ENCODE data around the gene NEGR1.

The NEGR1 gene

DNA sequence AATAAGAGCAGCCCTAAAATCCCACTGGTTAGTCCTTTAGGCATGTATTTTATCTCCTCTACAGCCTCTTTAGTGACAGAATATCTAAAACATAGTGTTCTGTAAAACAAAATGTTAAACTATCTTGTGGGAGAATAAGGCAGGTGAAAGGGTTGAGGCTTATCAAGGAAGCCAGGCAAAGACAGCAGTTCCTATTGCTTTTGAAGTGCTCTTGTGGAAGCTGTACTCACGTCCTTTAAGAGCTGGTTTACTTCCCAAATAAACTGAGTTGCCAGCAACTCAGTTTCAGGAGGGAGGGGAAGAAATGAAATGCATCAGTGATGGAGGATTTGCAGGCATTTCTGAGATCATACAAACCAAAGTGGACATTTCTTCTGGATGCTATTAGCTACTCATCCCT lies 671.9 kb downstream of the NEGR1 start:
- DNase-seq (ENCODE audit: low spot score in 2 of 2) (no peak), ATAC-seq (ENCODE audit: low read depth) (no peak)
- H3K4me3 Mint-ChIP-seq = no peak overlapping the region
- H3K9me3 Mint-ChIP-seq = peaks cover 9% of the 10 kb centered on the region
- H3K27me3 Mint-ChIP-seq = no peaks in the 10 kb centered on the region
- peaks cover 1% of the 10 kb centered on the region for H3K36me3 Mint-ChIP-seq
- no peak overlapping the region for H3K27ac Mint-ChIP-seq
- H3K4me1 Mint-ChIP-seq = no peaks in the 10 kb centered on the region

DNA sequence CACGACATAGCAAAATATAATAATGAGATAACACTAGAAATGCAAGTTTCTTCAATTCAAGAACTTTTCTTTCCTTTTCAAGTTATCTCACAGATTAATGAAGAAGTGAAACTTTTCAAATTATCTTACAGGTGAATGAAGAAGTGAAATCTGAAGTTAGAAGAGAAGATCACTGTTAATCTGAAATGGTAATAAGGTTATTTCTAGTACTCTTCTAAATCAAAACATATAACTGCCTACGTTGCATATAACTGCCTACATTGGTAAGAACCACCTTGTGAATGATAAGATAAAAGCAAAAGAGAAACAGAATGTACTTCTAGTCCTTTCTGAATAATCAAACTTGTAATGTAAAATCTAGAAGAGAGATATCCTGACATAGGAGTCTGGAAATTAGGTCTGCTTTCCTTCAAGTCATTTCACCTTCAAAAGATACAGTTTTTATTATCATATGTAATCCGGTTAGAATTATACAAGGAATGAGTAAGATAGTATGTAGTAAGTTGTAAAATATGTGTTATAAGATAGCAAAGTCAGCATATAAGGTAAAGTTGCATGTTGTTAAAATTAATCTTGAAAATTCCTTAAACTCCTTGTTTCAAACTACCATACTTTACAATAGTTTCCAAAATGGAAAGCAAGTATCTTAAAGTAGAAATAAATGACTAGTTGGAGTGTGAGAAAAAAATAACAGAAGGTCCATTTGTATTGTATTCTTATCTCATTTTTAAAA lies 679.1 kb downstream of the NEGR1 start:
- Mint-ChIP-seq H3K4me3 (no peak overlapping the region), H3K36me3 (no peaks in the 10 kb centered on the region), H3K27me3 (no peaks in the 10 kb centered on the region), H3K4me1 (no peaks in the 10 kb centered on the region), H3K27ac (no peak overlapping the region), H3K9me3 (peaks cover 3% of the 10 kb centered on the region)
- ATAC-seq (ENCODE audit: low read depth) = no peak
- no peak for DNase-seq (ENCODE audit: low spot score in 2 of 2)

DNA sequence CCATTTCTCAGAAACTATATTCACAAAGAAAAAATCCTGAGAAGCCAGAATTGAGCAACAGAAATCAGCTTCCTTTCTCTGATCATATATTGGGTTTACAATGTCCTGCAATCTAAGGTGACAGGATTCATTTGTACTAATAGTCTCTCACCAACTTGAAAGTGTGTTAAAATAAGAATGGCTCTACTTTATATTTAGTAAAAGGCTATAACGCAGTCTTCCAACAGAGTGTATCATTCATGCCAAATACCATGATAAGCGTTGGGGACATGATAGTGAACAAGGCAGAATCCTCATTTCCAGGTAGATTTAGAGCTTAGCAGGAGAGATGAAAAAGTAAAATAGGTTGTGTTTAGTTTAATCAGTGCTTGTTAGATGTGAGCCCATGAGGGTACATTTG lies 682.3 kb downstream of the NEGR1 start:
- ATAC-seq (ENCODE audit: low read depth) = no peak
- Mint-ChIP-seq H3K9me3 (peaks cover 3% of the 10 kb centered on the region), H3K4me3 (no peak overlapping the region), H3K27me3 (no peaks in the 10 kb centered on the region), H3K4me1 (no peaks in the 10 kb centered on the region), H3K36me3 (no peaks in the 10 kb centered on the region), H3K27ac (no peak overlapping the region)
- no peak for DNase-seq (ENCODE audit: low spot score in 2 of 2)

DNA sequence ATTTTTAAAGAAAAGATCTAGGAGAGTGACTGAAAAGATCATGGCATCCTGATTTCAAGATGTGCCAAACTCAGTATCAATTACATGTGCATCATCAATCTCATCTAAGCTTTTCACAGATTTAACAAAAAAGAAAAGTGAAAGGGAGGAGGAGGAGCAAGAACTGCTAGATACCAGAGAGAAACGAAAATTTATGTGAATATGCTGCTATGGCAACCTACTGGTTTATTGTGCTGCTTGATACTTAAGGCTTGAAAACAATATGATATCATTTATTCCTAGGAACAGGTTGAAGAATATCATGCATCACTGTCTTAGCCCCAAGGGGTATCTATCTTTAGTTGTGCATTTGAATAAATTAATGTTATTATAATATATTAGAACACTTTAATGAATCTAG lies 683.0 kb downstream of the NEGR1 start:
- Mint-ChIP-seq H3K4me1 (no peaks in the 10 kb centered on the region), H3K36me3 (no peaks in the 10 kb centered on the region), H3K9me3 (peaks cover 3% of the 10 kb centered on the region), H3K27ac (no peak overlapping the region), H3K27me3 (no peaks in the 10 kb centered on the region), H3K4me3 (no peak overlapping the region)
- DNase-seq (ENCODE audit: low spot score in 2 of 2) = no peak
- ATAC-seq (ENCODE audit: low read depth) = no peak

DNA sequence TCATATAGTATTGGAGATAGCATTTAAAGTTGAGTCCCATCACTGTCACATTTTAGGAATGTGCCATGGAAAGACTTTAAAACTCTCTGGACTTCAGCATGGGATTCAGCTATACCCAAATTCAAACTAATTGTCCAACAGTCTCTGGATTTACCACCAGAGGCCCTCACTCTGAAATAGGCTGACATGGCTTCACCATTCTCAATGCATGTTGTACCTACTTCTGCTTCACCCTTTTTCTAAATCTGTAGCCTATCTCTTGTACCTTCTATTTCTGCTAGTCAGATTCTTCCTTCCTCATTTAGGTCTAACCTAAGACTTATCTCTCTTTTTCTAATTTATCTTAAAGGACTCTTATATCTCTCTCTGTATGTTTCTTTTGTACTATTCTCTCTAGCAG lies 688.8 kb downstream of the NEGR1 start:
- no peak for ATAC-seq (ENCODE audit: low read depth)
- Mint-ChIP-seq H3K4me3 (no peak overlapping the region), H3K9me3 (peaks cover 2% of the 10 kb centered on the region), H3K27ac (no peak overlapping the region), H3K4me1 (no peaks in the 10 kb centered on the region), H3K36me3 (no peaks in the 10 kb centered on the region), H3K27me3 (no peaks in the 10 kb centered on the region)
- DNase-seq (ENCODE audit: low spot score in 2 of 2) = no peak

DNA sequence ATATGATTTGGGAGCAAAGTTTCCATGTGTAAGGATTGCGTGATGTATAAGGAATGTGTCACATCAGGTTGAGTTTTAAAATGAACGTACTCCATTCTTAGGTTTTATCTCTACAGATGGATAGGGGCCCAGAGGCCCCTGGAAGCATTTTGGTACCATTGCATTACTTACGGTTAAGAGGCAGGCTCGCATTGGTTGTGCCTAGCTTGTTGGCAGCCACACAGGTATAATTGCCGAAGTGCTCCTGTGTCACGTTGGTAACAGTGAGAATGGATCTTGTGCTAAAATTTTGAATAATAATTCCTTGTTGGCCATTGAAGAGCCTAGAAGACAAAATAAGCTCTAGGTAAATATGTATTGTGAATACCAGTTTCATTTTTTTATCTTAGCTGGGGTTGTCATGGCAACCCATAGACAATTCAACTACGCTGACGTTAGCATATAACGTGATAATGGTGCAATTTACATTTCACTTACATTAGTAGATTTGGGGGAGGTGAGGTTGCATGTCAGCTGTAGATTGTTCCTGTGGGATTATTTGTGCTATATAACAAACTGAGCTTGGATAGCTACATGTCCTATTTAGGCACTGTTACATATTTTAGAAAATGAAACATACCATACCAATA lies 689.6 kb downstream of the NEGR1 start:
- Mint-ChIP-seq H3K36me3 (no peaks in the 10 kb centered on the region), H3K4me3 (no peak overlapping the region), H3K4me1 (no peaks in the 10 kb centered on the region), H3K27me3 (no peaks in the 10 kb centered on the region), H3K27ac (no peak overlapping the region), H3K9me3 (peaks cover 2% of the 10 kb centered on the region)
- DNase-seq (ENCODE audit: low spot score in 2 of 2) = no peak
- no peak for ATAC-seq (ENCODE audit: low read depth)

DNA sequence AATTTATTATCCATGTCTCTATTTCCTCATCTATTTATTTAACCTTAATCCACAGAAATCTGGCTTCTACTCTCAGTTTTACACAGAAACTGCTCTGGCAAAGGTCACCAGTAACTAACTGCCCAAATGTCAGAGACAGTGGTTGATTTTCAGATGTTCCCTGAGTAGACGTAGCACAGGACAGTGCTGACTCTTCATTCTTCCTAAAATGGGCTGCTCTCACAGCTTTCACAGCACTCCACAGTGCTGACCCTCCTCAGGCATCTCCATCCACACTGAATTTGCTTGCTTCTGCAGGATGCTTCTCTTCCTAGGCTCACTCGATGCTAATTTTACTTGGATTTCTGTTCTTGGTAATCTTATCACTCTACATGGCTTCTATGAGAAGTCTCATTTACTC lies 693.3 kb downstream of the NEGR1 start:
- Mint-ChIP-seq H3K36me3 (no peaks in the 10 kb centered on the region), H3K27me3 (no peaks in the 10 kb centered on the region), H3K27ac (no peak overlapping the region), H3K4me1 (no peaks in the 10 kb centered on the region), H3K4me3 (no peak overlapping the region), H3K9me3 (peaks cover 2% of the 10 kb centered on the region)
- no peak for DNase-seq (ENCODE audit: low spot score in 2 of 2)
- no peak for ATAC-seq (ENCODE audit: low read depth)

DNA sequence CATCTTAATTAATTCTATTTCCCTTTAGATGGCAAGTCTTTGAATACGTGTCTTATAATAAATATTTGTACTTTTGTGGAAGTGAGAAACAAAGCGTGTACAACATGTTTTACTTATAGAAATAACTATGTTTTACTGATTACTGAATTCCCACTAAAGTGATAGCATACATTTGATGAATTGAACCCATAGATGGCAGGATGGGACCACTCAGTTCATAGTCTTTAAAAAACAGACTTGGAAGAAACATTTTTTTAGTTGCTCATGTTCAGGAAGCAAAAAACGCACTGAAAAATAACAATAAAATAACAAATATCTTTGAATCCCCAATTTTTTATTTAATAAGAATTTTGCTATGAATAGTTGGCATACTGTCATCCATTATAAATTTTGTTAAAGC lies 694.4 kb downstream of the NEGR1 start:
- Mint-ChIP-seq H3K9me3 (no peaks in the 10 kb centered on the region), H3K36me3 (no peaks in the 10 kb centered on the region), H3K27ac (no peak overlapping the region), H3K27me3 (no peaks in the 10 kb centered on the region), H3K4me3 (no peak overlapping the region), H3K4me1 (no peaks in the 10 kb centered on the region)
- DNase-seq (ENCODE audit: low spot score in 2 of 2) = no peak
- ATAC-seq (ENCODE audit: low read depth) = no peak

DNA sequence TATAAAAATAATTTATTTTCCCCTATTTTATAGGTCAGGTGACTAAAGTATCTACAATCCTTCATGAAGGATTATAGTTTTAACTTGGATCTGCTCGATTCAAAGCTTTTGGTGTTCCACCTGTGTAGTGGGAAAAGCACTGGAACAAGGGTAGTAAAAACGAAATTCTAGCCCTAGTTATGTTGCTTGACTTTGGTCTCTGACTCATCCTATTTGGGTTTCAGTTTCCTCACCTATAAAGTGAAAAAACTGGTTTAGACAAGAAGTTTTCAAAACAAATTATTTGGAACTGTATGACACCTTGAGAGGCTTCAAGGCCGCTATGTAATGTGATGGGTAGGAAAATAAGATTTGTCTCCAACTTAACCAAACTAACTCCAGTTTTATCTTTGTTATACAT lies 696.3 kb downstream of the NEGR1 start:
- Mint-ChIP-seq H3K36me3 (no peaks in the 10 kb centered on the region), H3K4me1 (no peaks in the 10 kb centered on the region), H3K4me3 (no peak overlapping the region), H3K9me3 (no peaks in the 10 kb centered on the region), H3K27me3 (no peaks in the 10 kb centered on the region), H3K27ac (no peak overlapping the region)
- ATAC-seq (ENCODE audit: low read depth) = no peak
- DNase-seq (ENCODE audit: low spot score in 2 of 2) = no peak

DNA sequence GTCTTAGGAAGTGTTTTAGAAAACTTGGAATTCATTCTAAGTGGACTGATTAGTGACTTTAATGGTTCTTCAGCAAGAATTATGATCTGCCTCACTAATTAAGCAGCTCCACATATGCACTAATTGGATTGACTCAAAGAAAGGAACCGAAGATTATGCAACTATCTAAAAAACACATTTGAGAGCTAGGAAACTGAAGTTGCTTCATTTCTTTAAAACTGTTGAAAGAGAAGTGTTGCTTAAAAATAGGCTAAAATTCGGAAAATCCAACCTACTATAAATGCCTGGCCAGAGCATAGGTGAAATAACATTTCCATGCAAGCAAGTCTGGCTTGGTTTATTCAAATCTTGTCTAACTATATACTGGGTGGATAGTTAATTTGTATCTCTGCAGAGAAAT lies 698.6 kb downstream of the NEGR1 start:
- no peak overlapping the region for H3K4me3 Mint-ChIP-seq
- no peak for DNase-seq (ENCODE audit: low spot score in 2 of 2)
- H3K9me3 Mint-ChIP-seq = no peaks in the 10 kb centered on the region
- no peak overlapping the region for H3K27ac Mint-ChIP-seq
- H3K27me3 Mint-ChIP-seq = no peaks in the 10 kb centered on the region
- no peaks in the 10 kb centered on the region for H3K4me1 Mint-ChIP-seq
- H3K36me3 Mint-ChIP-seq = no peaks in the 10 kb centered on the region
- ATAC-seq (ENCODE audit: low read depth) = no peak

DNA sequence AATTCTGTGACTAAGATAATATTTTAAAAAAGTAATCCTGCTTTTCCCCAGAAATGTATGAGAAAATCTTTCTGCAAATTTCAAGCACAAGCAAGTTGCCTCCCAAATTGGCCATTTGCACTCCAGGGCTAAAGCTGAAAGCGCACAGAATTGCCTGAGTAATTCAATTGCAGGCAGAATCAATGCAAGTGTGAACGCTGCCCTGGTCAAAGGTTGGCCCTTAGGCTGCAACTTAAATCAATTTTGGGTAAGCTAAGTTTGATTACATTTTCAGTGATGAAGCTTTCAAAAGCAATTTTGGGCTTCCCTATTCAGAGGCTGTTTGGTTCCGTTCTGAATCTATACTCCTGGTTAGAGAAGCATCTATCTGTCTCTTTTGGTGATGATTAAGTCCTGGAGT lies 699.7 kb downstream of the NEGR1 start:
- H3K27ac Mint-ChIP-seq = no peak overlapping the region
- no peaks in the 10 kb centered on the region for H3K9me3 Mint-ChIP-seq
- H3K4me3 Mint-ChIP-seq = no peak overlapping the region
- no peaks in the 10 kb centered on the region for H3K27me3 Mint-ChIP-seq
- DNase-seq (ENCODE audit: low spot score in 2 of 2) = no peak
- no peaks in the 10 kb centered on the region for H3K36me3 Mint-ChIP-seq
- no peaks in the 10 kb centered on the region for H3K4me1 Mint-ChIP-seq
- no peak for ATAC-seq (ENCODE audit: low read depth)

DNA sequence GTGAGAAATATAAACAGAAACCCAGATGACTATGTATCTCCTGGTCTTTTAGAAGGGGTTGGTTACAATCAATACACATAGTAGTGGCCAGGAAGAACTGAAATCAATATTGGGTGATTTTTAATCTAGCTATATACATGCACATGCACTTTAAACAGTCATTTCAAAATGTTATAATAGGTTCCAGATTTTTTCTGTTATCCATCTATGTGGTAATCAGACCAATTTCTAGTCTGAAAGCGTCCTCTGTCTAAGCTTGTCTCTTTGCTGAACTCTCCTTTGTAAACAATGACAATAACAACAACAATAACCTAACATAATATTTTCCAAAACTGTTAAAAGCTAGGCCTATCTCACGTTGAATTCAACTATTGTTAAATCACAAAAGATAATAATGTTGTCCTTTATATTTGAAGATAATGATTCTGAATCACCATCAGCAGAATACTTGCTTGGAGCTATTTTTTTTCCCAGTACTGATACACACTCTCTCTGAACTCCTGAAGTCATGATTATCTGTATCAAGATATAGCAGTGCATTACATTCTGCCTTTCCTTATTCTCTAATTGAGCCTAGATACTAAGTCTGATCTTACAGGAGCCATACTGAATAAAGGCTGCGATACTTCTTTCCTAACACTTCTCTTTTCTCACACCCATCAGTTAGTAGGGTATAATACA lies 704.7 kb downstream of the NEGR1 start:
- ATAC-seq (ENCODE audit: low read depth) (no peak), DNase-seq (ENCODE audit: low spot score in 2 of 2) (no peak)
- Mint-ChIP-seq H3K4me1 (no peaks in the 10 kb centered on the region), H3K36me3 (no peaks in the 10 kb centered on the region), H3K9me3 (no peaks in the 10 kb centered on the region), H3K27ac (no peak overlapping the region), H3K4me3 (no peak overlapping the region), H3K27me3 (no peaks in the 10 kb centered on the region)

DNA sequence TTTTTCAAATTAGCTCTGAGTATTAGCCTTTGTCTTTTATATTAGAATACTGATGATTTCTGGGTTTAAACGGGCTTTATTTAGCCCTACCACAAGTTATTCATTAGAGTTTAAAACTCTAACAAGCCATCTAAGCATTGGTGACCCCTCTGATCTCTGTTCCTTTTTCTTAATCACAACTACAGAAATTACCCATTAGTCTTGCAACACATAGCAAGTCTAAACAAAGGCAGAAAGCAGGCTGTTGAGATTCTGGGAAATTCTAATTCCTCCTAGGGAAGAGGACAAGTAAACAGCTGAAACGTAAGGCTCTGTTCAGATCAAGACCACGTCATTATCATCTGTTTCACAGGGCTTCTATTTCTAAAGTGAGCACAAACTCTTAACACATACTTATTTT lies 710.3 kb downstream of the NEGR1 start:
- Mint-ChIP-seq H3K4me1 (no peaks in the 10 kb centered on the region), H3K27me3 (no peaks in the 10 kb centered on the region), H3K27ac (no peak overlapping the region), H3K9me3 (no peaks in the 10 kb centered on the region), H3K36me3 (no peaks in the 10 kb centered on the region), H3K4me3 (no peak overlapping the region)
- DNase-seq (ENCODE audit: low spot score in 2 of 2) (no peak), ATAC-seq (ENCODE audit: low read depth) (no peak)

DNA sequence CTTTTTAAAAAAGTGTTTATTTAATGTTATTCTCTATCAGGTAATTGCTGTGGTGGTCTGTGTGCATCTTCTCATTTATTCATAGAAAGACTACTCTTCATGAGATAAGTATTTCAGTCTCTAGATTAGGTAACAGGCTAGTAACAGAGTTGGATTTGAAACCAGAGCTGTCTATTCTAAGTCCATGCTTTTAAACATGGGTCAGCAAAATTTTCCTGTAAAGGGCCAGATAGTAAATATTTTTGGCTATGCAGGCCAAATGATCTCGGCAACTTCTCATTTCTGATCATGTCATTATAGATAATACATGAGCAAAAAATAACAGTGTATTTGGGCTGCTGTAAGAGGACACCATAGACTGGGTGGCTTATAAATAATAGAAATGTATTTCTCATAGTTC lies 715.9 kb downstream of the NEGR1 start:
- no peak for ATAC-seq (ENCODE audit: low read depth)
- H3K36me3 Mint-ChIP-seq = no peaks in the 10 kb centered on the region
- no peaks in the 10 kb centered on the region for H3K9me3 Mint-ChIP-seq
- no peak for DNase-seq (ENCODE audit: low spot score in 2 of 2)
- no peaks in the 10 kb centered on the region for H3K27me3 Mint-ChIP-seq
- H3K27ac Mint-ChIP-seq = no peak overlapping the region
- H3K4me3 Mint-ChIP-seq = no peak overlapping the region
- H3K4me1 Mint-ChIP-seq = no peaks in the 10 kb centered on the region

DNA sequence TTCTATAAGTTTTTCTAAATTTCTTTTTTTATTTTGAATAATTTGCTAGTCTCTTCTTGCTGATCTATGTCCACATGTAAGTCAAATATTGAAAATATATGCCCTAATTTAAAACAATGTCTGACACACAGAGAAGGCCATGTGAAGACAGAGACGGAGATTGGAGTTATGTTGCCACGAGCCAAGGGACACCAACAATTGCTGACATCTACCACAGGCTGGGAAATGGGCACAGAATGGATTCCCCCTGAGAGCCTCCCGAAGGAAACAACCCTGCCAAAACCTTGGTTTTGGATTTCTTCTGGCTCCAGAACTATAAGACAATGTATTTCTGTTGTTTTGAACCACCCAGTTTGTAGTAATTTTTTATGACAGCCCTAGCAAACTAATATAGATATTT lies 716.5 kb downstream of the NEGR1 start:
- Mint-ChIP-seq H3K9me3 (no peaks in the 10 kb centered on the region), H3K36me3 (no peaks in the 10 kb centered on the region), H3K4me1 (no peaks in the 10 kb centered on the region), H3K4me3 (no peak overlapping the region), H3K27ac (no peak overlapping the region), H3K27me3 (no peaks in the 10 kb centered on the region)
- ATAC-seq (ENCODE audit: low read depth) (no peak), DNase-seq (ENCODE audit: low spot score in 2 of 2) (no peak)

Data from memory B cell (primary cell).